ENCODE results near the gene SIX1. TPM values are rescaled to one million over a fixed set of nuclear protein-coding genes. Genes with fewer than 3 reads are reported as not detected.
A peak's percentile ranks its signal among the peaks of the same experiment; 100 is the strongest.

The SIX1 gene
- total RNA-seq, 1 donor from 2014 or later: 339 TPM

DNA sequence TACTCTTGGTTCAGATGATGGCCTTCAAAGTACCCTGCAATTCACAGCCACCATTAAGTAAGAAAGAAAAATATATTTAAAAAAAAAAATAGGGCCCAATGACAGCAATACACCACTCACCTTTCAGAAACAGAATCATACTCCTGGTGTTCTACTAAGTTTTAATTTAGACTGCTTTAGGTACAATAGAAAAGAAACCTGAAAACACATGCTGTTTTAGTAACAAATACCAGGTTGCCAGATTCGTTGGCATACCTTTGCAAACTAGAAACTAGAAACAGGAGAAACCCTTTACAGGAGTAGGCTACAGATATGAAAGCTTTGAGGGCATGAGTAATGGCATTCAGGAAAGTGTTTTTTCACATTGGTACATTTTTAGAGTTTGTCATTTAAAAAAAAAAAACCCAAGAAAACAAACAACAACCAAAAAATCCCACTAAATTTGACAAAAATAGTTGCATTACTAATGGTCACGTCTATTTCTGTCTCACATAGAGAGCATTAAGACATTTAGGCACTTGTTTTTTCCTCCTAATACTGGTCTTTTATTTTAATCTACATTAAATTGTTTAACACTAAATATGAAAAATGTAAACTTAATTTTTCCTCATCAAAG is 4.0 kb downstream of the SIX1 start:
- Mint-ChIP-seq H3K9me3 (ENCODE audit: unreplicated experiment) (no peaks in the 10 kb centered on the region), H3K27me3 (ENCODE audit: unreplicated experiment) (no peaks in the 10 kb centered on the region), H3K4me3 (ENCODE audit: unreplicated experiment) (peak overlapping the region; percentile 99), H3K4me1 (ENCODE audit: unreplicated experiment) (peaks cover 37% of the 10 kb centered on the region), H3K36me3 (ENCODE audit: unreplicated experiment) (peaks cover 76% of the 10 kb centered on the region), H3K27ac (ENCODE audit: unreplicated experiment) (peak overlapping the region; percentile 99)
- TF ChIP-seq, protein P1, sequence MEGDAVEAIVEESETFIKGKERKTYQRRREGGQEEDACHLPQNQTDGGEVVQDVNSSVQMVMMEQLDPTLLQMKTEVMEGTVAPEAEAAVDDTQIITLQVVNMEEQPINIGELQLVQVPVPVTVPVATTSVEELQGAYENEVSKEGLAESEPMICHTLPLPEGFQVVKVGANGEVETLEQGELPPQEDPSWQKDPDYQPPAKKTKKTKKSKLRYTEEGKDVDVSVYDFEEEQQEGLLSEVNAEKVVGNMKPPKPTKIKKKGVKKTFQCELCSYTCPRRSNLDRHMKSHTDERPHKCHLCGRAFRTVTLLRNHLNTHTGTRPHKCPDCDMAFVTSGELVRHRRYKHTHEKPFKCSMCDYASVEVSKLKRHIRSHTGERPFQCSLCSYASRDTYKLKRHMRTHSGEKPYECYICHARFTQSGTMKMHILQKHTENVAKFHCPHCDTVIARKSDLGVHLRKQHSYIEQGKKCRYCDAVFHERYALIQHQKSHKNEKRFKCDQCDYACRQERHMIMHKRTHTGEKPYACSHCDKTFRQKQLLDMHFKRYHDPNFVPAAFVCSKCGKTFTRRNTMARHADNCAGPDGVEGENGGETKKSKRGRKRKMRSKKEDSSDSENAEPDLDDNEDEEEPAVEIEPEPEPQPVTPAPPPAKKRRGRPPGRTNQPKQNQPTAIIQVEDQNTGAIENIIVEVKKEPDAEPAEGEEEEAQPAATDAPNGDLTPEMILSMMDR (IDR thresholded peaks at IDR 0.05): no peak
- no peak for DNase-seq (ENCODE audit: extremely low spot score, unreplicated experiment)

DNA sequence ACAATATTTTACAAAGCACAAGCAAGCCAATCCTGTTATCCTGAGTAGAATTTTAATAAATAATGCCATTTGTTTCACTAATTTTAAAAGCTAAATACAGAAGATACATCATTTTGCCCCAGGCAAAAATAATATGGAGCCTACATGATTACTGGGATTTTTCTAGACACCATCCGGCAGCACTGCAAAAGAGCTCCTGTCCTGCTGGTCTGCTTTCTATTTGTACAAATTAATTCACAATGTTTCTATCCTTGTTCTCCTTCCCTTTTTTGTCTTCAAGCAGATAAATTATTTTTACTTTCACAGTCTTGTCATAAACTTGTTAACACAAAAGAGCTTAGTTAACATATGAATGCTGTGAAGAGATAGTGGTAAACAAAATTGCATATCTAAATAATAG is 4.6 kb downstream of the SIX1 start:
- peaks cover 81% of the 10 kb centered on the region for H3K36me3 Mint-ChIP-seq (ENCODE audit: unreplicated experiment)
- peaks cover 43% of the 10 kb centered on the region for H3K4me1 Mint-ChIP-seq (ENCODE audit: unreplicated experiment)
- H3K27ac Mint-ChIP-seq (ENCODE audit: unreplicated experiment): peak overlapping the region; percentile 99
- H3K27me3 Mint-ChIP-seq (ENCODE audit: unreplicated experiment): no peaks in the 10 kb centered on the region
- DNase-seq (ENCODE audit: extremely low spot score, unreplicated experiment): no peak
- peak overlapping the region; percentile 99 for H3K4me3 Mint-ChIP-seq (ENCODE audit: unreplicated experiment)
- TF ChIP-seq, protein P1 (IDR thresholded peaks at IDR 0.05): no peak
- no peaks in the 10 kb centered on the region for H3K9me3 Mint-ChIP-seq (ENCODE audit: unreplicated experiment)

GRCh38 chr14:60643463-60644314 is 5.6 kb downstream of the SIX1 start:
- peak overlapping the region; percentile 99 for H3K4me3 Mint-ChIP-seq (ENCODE audit: unreplicated experiment)
- H3K9me3 Mint-ChIP-seq (ENCODE audit: unreplicated experiment): no peaks in the 10 kb centered on the region
- H3K36me3 Mint-ChIP-seq (ENCODE audit: unreplicated experiment): peaks cover 88% of the 10 kb centered on the region
- TF ChIP-seq, protein P1 (IDR thresholded peaks at IDR 0.05): no peak
- DNase-seq (ENCODE audit: extremely low spot score, unreplicated experiment): no peak
- peak overlapping the region; percentile 99 for H3K27ac Mint-ChIP-seq (ENCODE audit: unreplicated experiment)
- H3K27me3 Mint-ChIP-seq (ENCODE audit: unreplicated experiment): no peaks in the 10 kb centered on the region
- H3K4me1 Mint-ChIP-seq (ENCODE audit: unreplicated experiment): peaks cover 53% of the 10 kb centered on the region

DNA sequence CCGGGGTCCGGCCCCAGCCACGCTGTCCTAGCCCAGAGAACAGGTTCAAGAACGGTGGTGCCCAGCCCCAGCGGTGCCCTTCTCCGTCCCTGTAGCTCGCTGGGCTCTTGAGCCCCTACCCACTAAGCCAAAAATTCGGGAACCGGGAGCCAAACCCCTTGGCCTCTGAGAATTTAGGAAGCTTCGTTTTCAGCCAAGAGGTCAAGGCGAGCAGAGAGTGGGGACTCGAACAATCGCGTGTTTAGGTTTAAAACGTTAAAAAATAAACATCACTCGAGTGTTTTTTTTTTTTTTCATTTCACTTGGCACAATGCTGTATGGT is 6.2 kb downstream of the SIX1 start:
- Mint-ChIP-seq H3K4me3 (ENCODE audit: unreplicated experiment) (peak overlapping the region; percentile 99), H3K4me1 (ENCODE audit: unreplicated experiment) (peaks cover 59% of the 10 kb centered on the region), H3K9me3 (ENCODE audit: unreplicated experiment) (no peaks in the 10 kb centered on the region), H3K36me3 (ENCODE audit: unreplicated experiment) (peaks cover 92% of the 10 kb centered on the region), H3K27me3 (ENCODE audit: unreplicated experiment) (no peaks in the 10 kb centered on the region), H3K27ac (ENCODE audit: unreplicated experiment) (peak overlapping the region; percentile 99)
- TF ChIP-seq, protein P1 (IDR thresholded peaks at IDR 0.05): no peak
- no peak for DNase-seq (ENCODE audit: extremely low spot score, unreplicated experiment)
